SK-N-SH treated with all-trans-retinoic acid at 6 μM for 48 hours (cell line): Measurements from ENCODE around the gene ETFB.

Source experiments
- CREB5 ChIP-seq: fragments of 250-450 bp; sonication (Bioruptor Pico); IDR thresholded peaks from 2 replicates; pipeline ENCODE4 v1.5.1; 2020; ENCODE audit warnings: low read depth, mild to moderate bottlenecking, moderate library complexity
- OSR1 ChIP-seq: fragments of 250-450 bp; sonication (Bioruptor Pico); IDR thresholded peaks from 2 replicates; pipeline ENCODE4 v1.8.0; 2022; ENCODE audit warnings: moderate library complexity, mild to moderate bottlenecking, inconsistent platforms
- TOX ChIP-seq: fragments of 250-450 bp; sonication (Bioruptor Pico); IDR thresholded peaks from 2 replicates; pipeline ENCODE4 v1.8.0; 2021; ENCODE audit warnings: mild to moderate bottlenecking, moderate library complexity, borderline replicate concordance

GRCh38 chr19:51352783-51353360, 13.3 kb downstream of the ETFB start:
- TF ChIP-seq TOX (CRISPR knock-in tag) (no peak), CREB5 (no peak), OSR1 (CRISPR knock-in tag) (no peak)
